Measurements from ENCODE around the gene CD151.

The CD151 gene

DNA sequence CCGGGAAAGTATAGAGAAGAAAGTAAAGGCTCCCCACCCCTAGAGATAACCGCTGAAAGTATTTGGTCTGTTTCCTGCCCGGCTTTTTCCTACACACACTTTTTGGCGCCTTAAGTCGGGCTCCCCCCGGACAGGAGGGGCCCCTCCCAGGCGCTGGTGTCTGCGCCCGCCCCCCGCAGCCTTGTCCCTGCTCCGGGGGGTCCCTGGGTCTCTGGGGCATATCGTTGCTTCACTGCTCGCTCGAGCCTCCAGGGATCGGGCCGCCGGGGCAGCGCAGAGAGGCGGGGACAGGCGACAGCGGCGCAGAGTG lies 6.0 kb upstream of the CD151 start:
- H3K4me1 ChIP-seq (ENCODE audit: insufficient read depth, low read length, severe bottlenecking) = peaks cover 31% of the 10 kb centered on the region
- no peak overlapping the region for H2AFZ ChIP-seq (ENCODE audit: low read length)
- TF ChIP-seq, protein P1, sequence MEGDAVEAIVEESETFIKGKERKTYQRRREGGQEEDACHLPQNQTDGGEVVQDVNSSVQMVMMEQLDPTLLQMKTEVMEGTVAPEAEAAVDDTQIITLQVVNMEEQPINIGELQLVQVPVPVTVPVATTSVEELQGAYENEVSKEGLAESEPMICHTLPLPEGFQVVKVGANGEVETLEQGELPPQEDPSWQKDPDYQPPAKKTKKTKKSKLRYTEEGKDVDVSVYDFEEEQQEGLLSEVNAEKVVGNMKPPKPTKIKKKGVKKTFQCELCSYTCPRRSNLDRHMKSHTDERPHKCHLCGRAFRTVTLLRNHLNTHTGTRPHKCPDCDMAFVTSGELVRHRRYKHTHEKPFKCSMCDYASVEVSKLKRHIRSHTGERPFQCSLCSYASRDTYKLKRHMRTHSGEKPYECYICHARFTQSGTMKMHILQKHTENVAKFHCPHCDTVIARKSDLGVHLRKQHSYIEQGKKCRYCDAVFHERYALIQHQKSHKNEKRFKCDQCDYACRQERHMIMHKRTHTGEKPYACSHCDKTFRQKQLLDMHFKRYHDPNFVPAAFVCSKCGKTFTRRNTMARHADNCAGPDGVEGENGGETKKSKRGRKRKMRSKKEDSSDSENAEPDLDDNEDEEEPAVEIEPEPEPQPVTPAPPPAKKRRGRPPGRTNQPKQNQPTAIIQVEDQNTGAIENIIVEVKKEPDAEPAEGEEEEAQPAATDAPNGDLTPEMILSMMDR (IDR thresholded peaks at IDR 0.05; ENCODE audit: low read length) = no peak
- TF ChIP-seq EZH2 (IDR thresholded peaks at IDR 0.05; ENCODE audit: borderline replicate concordance, low read length) = no peak
- H3K9me2 ChIP-seq (ENCODE audit: low read depth, low read length) = no peaks in the 10 kb centered on the region
- no peaks in the 10 kb centered on the region for H3K9me3 ChIP-seq (ENCODE audit: low read length)
- peaks cover 14% of the 10 kb centered on the region for H3K36me3 ChIP-seq (ENCODE audit: insufficient read depth, low read length)
- peak overlapping the region; percentile 73 for H3K4me2 ChIP-seq (ENCODE audit: low read length)
- peaks cover 22% of the 10 kb centered on the region for H3K27me3 ChIP-seq (ENCODE audit: insufficient read depth, low read length)
- no peaks in the 10 kb centered on the region for H4K20me1 ChIP-seq (ENCODE audit: insufficient read depth, low read length)
- H3K4me3 ChIP-seq (ENCODE audit: low read depth, low read length, poor library complexity, severe bottlenecking) = peak overlapping the region; percentile 52
- no peak overlapping the region for H3K27ac ChIP-seq (ENCODE audit: low read depth, low read length, poor library complexity, severe bottlenecking)
- H3F3A ChIP-seq (ENCODE audit: insufficient read depth, low read length) = no peaks in the 10 kb centered on the region
- no peaks in the 10 kb centered on the region for H3K79me2 ChIP-seq (ENCODE audit: insufficient read depth, low read length)
- H3K9ac ChIP-seq (ENCODE audit: low read length) = peak overlapping the region; percentile 42; the same call in 1 of the 2 replicates

DNA sequence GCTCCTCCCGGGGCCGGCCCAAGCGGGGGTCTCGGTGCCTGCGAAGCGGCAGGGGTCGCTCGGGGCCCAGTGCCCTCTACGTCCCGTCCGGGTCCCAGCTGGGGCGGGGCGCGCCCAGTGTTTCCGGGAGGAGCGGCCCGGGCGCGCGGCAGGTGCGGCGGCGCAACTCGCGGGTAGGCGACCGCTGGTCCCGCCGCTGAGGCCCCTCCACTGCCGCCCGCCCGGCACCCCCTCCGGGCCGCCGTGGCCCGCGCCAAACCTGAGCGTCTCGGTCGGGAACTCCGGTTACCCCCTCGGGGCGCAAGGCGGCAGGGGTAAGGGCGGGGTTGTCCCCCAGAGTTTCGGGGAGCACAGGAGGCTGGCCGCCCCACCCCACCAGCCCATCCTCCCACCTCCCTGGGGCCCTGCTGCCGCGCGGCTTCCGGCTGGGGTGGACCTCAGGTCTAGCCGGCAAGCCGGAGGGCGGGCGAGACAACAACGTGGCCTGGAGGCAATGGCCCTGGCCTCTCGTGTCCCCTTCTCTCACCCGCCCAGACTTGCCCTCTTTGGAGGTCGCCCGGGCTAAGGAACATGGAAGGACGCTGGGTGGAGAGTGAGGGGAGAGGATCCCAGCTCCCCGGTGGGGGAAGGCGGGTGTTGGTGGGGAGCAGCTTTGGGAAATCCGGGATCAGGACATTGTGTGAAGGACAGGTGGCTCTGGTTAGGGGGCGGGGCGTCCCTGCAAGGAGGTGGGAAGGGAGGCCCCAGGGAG lies 5.4 kb upstream of the CD151 start:
- Histone ChIP-seq H4K20me1 (ENCODE audit: insufficient read depth, low read length) (no peaks in the 10 kb centered on the region), H2AFZ (ENCODE audit: low read length) (no peak overlapping the region), H3K27ac (ENCODE audit: low read depth, low read length, poor library complexity, severe bottlenecking) (no peak overlapping the region), H3K4me1 (ENCODE audit: insufficient read depth, low read length, severe bottlenecking) (peaks cover 31% of the 10 kb centered on the region), H3K4me2 (ENCODE audit: low read length) (peak overlapping the region; percentile 73), H3K36me3 (ENCODE audit: insufficient read depth, low read length) (peaks cover 14% of the 10 kb centered on the region), H3K9me2 (ENCODE audit: low read depth, low read length) (no peaks in the 10 kb centered on the region), H3K9me3 (ENCODE audit: low read length) (no peaks in the 10 kb centered on the region), H3K4me3 (ENCODE audit: low read depth, low read length, poor library complexity, severe bottlenecking) (peak overlapping the region; percentile 52), H3F3A (ENCODE audit: insufficient read depth, low read length) (no peaks in the 10 kb centered on the region), H3K27me3 (ENCODE audit: insufficient read depth, low read length) (peaks cover 22% of the 10 kb centered on the region), H3K9ac (ENCODE audit: low read length) (peak overlapping the region; percentile 42; the same call in 1 of the 2 replicates), H3K79me2 (ENCODE audit: insufficient read depth, low read length) (no peaks in the 10 kb centered on the region)
- no peak for TF ChIP-seq EZH2 (IDR thresholded peaks at IDR 0.05; ENCODE audit: borderline replicate concordance, low read length)
- TF ChIP-seq, protein P1 (IDR thresholded peaks at IDR 0.05; ENCODE audit: low read length) = no peak

DNA sequence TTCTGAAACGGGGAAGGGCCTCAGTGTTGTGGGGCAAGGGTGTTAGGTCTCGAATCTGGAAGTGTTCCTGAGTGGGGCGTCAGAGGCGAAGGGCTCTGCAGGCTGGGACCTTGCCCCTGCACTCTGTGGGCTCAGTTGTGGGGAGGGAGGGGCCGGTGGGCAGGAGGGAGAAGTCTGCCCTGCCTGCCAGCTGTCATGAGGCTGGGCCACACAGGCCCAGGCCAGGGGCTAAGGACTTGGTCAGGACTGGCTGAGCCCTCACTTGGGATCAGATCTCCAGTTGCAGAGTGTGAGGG lies 4.9 kb upstream of the CD151 start, which contains the start of gene CRACR2B:
Gene CRACR2B (plus strand): TSS at position 23 of the 296 bp plus-strand sequence. CDS start 689 bp downstream, outside the sequence.
- no peaks in the 10 kb centered on the region for H3F3A ChIP-seq (ENCODE audit: insufficient read depth, low read length)
- peaks cover 14% of the 10 kb centered on the region for H3K36me3 ChIP-seq (ENCODE audit: insufficient read depth, low read length)
- no peak within 1 kb of the TSS for H2AFZ ChIP-seq (ENCODE audit: low read length)
- peak within 1 kb of the TSS; percentile 52 for H3K4me3 ChIP-seq (ENCODE audit: low read depth, low read length, poor library complexity, severe bottlenecking)
- TF ChIP-seq, protein P1 (IDR thresholded peaks at IDR 0.05; ENCODE audit: low read length) = no peak
- no peak for TF ChIP-seq EZH2 (IDR thresholded peaks at IDR 0.05; ENCODE audit: borderline replicate concordance, low read length)
- no peaks in the 10 kb centered on the region for H3K9me2 ChIP-seq (ENCODE audit: low read depth, low read length)
- H3K4me1 ChIP-seq (ENCODE audit: insufficient read depth, low read length, severe bottlenecking) = peaks cover 31% of the 10 kb centered on the region
- no peaks in the 10 kb centered on the region for H3K79me2 ChIP-seq (ENCODE audit: insufficient read depth, low read length)
- H3K4me2 ChIP-seq (ENCODE audit: low read length) = peak within 1 kb of the TSS; percentile 73
- H3K9me3 ChIP-seq (ENCODE audit: low read length) = no peaks in the 10 kb centered on the region
- H3K9ac ChIP-seq (ENCODE audit: low read length) = peak within 1 kb of the TSS; percentile 42; the same call in 1 of the 2 replicates
- H4K20me1 ChIP-seq (ENCODE audit: insufficient read depth, low read length) = no peaks in the 10 kb centered on the region
- H3K27ac ChIP-seq (ENCODE audit: low read depth, low read length, poor library complexity, severe bottlenecking) = no peak within 1 kb of the TSS
- peaks cover 22% of the 10 kb centered on the region for H3K27me3 ChIP-seq (ENCODE audit: insufficient read depth, low read length)
